Left cardiac atrium (tissue), 4 donors: Measurements from ENCODE around the gene PHYH. TPM values are rescaled to one million over a fixed set of nuclear protein-coding genes. Genes with fewer than 3 reads are reported as not detected.
"Not testable (repeated sequence)": the region's sequence is repeated elsewhere in the genome, so short reads cannot be mapped to it uniquely, and the experiment has no call there.

ENCODE experiments used
- ATAC-seq, 2 donors: fragments of 200-7000 bp; cut with Tn5 transposase; one replicate each; pipeline ENCODE4 v1.9.1; 2020; ENCODE audit warnings: mild to moderate bottlenecking in 2 of 2, moderate library complexity in 2 of 2
- DNase-seq: peaks from one replicate; pipeline ENCODE4 v3.0.0-alpha.2; 2020
- intact Hi-C, 2 donors: fragments of 100-400 bp; cut with DNase I; formaldehyde crosslinking; loops; one replicate each; pipeline versions ENCODE4 v1.14.1 to v1.15.1; 2022 to 2023
- total RNA-seq, 2 donors: library from RNA; stranded (reverse); fragmentation: NEBNext Ultra II Directional; extraction: Animal tissue kit (Norgen Biotek cat#: 25700); gene quantifications; one replicate each; pipeline ENCODE4 v1.2.1, GENCODE V29; 2021
- donor health status: DM: no; HTN: yes; CAD: no.
- donor health status: DM: no; HTN: yes; CAD: no; lungs with severe emphysema.
- donor health status: DM: yes; HTN: yes; CAD: no.
- donor health status: Dilated cardiomyopathy.

The PHYH gene
- total RNA-seq, 2 donors from 2014 or later: 70.6 to 76.6 TPM

DNA sequence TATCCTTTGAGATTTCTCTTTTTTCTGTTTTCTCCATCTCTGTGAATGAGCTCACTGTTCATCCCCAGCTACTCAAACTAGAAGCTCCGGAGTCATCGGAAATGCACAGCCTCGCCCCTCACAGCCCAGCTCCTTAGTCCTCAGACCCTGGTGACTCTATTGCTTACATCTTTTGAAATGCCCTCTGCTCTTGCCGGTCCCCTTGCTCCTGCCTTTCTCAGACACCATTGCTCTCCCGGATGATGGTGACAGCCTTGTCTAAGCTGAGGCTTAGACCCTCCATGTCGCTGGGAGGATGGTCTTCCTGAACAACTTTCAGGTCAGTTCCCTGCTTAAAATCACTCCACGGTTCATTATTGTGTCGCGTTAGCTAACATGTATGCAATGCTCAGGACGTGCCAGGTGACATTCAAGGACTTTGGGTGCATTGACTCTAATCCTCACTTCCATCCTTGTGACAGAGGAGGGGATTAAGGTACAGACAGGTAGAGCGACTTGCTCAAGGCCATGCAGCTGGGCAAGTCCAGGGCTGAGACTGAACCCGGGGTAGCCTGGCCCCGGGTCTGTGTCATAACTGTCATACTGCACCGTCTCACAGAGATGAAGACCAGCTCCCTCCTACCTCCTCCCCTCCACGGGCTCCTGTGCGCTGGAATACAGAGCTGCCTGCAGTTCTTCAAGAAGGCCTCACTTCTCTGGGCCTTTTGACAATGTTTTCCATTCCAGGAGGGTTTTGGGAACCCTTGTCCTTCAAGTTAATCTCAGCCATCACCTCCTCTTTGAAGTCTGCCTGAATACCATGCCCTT lies 61.4 kb downstream of the PHYH start:
- DNase-seq: no peak

DNA sequence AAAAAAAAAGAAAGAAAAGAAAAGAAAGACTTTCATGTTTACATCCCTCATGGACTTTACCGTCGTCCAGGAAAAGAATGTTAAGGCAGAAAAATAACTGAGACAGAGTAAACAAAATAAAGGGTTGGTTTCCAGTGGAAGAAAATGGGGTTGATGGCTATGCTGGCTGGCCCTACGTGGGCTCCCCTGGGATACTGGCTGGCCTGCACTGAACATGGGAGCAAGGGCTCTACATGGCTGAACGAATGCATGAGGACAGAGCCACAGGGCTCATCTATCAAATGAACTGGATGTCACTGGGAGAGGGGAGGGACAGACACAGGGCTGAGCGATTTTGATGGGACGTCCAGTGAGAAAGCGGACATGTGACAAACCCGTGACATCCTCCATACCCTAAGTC lies 63.2 kb downstream of the PHYH start:
- ATAC-seq (no peak), DNase-seq (no peak)
- intact Hi-C loops: no loop called here

More for the DNA sequence above, 61.4 kb downstream of the PHYH start:
- intact Hi-C loops: no loop called here
- no peak for ATAC-seq

DNA sequence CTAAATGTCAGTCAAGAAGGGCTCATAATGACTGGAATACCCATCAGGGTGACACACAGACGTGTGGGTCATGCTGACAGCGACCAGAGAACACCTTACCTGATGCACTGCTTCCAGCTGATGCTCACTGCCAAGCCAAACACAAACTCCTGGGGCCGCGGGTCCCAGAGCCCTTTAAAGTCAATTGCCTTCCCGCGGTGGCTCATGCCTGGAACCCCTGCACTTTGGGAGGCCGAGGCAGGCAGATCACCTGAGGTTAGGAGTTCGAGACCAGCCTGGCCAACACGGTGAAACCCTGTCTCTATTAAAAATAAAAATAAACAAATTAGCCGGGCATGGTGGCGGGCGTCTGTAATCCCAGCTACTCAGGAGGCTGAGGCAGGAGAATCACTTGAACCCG lies 65.1 kb downstream of the PHYH start:
- DNase-seq, ATAC-seq, intact Hi-C loops: not testable (repeated sequence)

GRCh38 chr10:13234172-13234571 lies 65.7 kb downstream of the PHYH start, which contains the start of gene UCMA:
Gene UCMA (minus strand): TSS chr10:13234374. CDS start chr10:13234258, 116 bp downstream.
- ATAC-seq (no peak), DNase-seq (no peak)
- intact Hi-C loops: no loop called here

- DNase-seq: no peak
- no peak for ATAC-seq
Observed at GRCh38 chr10:13233358-13233757, 66.5 kb downstream of the PHYH start.

DNA sequence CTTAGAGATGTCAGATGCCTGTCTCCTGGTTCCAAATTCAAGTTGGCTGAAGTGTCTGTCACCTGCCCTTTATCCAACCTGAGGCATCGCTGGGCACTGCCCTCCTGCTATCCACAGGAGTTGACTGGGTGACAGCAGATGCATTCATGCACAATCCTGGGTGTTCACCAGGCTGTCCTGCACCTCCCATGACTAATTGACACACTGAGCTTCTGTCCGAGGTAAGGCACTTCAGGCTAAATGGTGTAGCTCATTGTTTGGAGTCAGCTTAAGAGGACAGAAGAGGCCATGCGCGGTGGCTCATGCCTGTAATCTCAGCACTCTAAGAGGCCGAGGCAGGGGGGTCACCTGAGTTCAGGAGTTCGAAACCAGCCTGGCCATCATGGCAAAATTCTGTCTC lies 68.1 kb downstream of the PHYH start:
- DNase-seq (no peak), ATAC-seq (no peak)
- intact Hi-C loops: no loop called here

More at GRCh38 chr10:13233358-13233757, 66.5 kb downstream of the PHYH start:
- intact Hi-C loops: no loop called here

DNA sequence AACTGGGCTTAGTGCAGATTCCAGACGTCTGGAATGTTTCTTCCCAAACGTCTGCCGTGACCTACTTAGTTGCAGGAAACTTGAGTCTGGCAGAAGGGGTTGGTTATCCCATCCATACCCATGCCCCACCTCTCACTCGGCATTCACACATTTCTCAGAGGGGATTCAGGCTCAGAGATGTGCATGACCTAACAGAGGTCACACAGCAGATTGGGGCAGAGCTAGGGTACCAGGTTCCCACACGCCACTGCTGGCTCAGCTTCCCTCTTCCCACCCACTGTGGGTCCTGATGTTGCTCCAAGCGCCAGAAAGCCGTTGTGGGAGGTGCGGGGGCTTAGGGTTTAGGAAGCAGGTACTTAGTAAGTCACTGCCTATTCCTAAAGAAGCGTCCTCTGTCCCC lies 68.7 kb downstream of the PHYH start:
- no peak for DNase-seq
- intact Hi-C loops: no loop called here
- ATAC-seq: no peak

Other genes with a start within 250 kb of the PHYH start
- 100 to 1,000 TPM in 1 of 2 donors, 10 to 100 TPM in 1; 95.1 to 123 TPM for gene OPTN, start 199.9 kb downstream of the PHYH start, total RNA-seq
- gene MCM10, start 138.5 kb downstream of the PHYH start, total RNA-seq: 1 to 10 TPM; 1.3 TPM
- gene UCMA, start 65.7 kb downstream of the PHYH start, total RNA-seq: not detected
- 10 to 100 TPM; 29.0 to 31.3 TPM for gene SEPHS1, start 48.2 kb upstream of the PHYH start, total RNA-seq
- 10 to 100 TPM; 16.2 to 17.9 TPM for gene BEND7, start 228.9 kb upstream of the PHYH start, total RNA-seq